Measurements from ENCODE around the gene SNUPN. TPM values are rescaled to one million over a fixed set of nuclear protein-coding genes. Genes with fewer than 3 reads are reported as not detected.
A peak's percentile ranks its signal among the peaks of the same experiment; 100 is the strongest.

Gene SNUPN
- total RNA-seq (2022), result 10.6 and 12.5 TPM in 2 replicates
- Bru-seq, nascent RNA, result percentile 43 among the genes with signal in this experiment
- BruChase-seq, experiment 1, labeled RNA remaining after a 2-hour chase, result percentile 43 among the genes with signal in this experiment
- BruChase-seq, experiment 2, labeled RNA remaining after a 6-hour chase, result percentile 52 among the genes with signal in this experiment
- long read RNA-seq, transcript SNUPN-206 (9 exons, 1,682 nt), result minor isoform, 9 of 50 reads
- long read RNA-seq, transcript SNUPN-201 (9 exons, 1,513 nt), result major isoform, 37 of 50 reads
- long read RNA-seq, partial matches to known transcripts, result 2 of 50 reads
- long read RNA-seq, other reads (novel, unspliced or antisense), result 0 of 50 reads

DNA sequence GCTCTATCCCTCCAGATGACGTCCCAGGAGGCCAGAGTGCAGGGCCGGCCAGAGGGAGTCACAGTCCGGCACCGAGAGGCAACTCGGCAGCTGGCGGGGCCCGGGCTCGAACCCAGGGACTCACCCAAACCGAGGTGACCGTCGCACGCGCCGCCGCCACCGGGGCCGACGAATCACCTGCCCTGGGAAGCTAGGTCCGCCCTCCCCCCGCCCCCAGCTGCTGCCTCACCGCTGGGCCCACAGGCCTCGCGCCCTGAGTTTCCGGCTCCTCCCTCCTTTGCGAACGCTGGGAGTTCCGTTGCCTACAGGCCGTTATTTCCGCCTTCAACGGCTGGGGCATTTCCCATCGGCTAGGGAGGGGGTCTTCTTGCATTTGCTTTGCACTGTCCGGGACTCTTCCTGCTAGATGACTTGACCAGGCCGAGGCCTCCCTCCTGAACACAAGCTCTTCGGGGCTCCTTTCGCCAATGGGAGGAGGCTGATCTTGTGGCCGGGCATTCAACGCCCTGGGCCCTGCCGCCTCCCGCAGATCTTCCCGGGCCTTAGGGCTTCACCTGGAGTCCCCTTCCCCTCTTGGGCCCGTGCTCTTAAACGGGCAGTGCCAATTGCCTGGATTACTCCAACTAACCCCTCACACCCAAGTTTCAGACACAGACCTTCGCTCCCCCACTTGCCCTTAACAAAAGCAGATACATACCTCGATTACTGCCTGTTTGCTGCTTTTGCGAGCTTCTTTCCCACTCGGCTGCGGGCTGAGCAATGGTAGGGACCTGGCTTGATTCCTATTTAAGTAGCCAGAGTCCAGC is at the start of gene SNUPN:
Gene SNUPN, minus strand, starts transcription at position 184 of the 806 bp plus-strand sequence. CDS start 4,674 bp downstream, outside the sequence.
- POLR2A ChIA-PET, result interaction anchor here (0.7 to 1.0 kb wide), 6 partner anchors 13 to 258 kb away, joined by 3 to 14 read pairs (median 5); partner anchors contain the start of genes IMP3, MAN2C1, PTPN9 and SIN3A
- peak; percentile 84 to 88 for DNase-seq
- intact Hi-C loops (cut with micrococcal nuclease; ENCODE audit: unreplicated experiment), result loop anchor here (1.0 kb wide), 2 partner anchors 15 to 257 kb away; partner anchors contain the start of genes IMP3 and MAN2C1
- BruUV-seq (replicated peaks), result TSS peak; percentile 54
- CTCF ChIA-PET, result interaction anchor here (0.6 to 1.1 kb wide), 8 partner anchors 14 to 258 kb away, joined by 3 to 10 read pairs (median 4); partner anchors contain the start of genes IMP3 and PTPN9
- H3K4me3 Mint-ChIP-seq (ENCODE audit: unreplicated experiment), result peak within 1 kb of the TSS; percentile 79
- no peaks in the 10 kb centered on the region for H3K4me1 Mint-ChIP-seq (ENCODE audit: low read depth, unreplicated experiment)
- H3K36me3 Mint-ChIP-seq (ENCODE audit: insufficient read depth, unreplicated experiment), result no peaks in the 10 kb centered on the region
- H3K27ac Mint-ChIP-seq (ENCODE audit: unreplicated experiment), result peak within 1 kb of the TSS; percentile 68
- no peaks in the 10 kb centered on the region for H3K9me3 Mint-ChIP-seq (ENCODE audit: unreplicated experiment)
- H3K4me1 ChIP-seq, result 0 out of 2 replicates have a peak, but pooled peaks cover 7% of the 10 kb centered on the region
- no peaks in the 10 kb centered on the region for H3K27me3 Mint-ChIP-seq (ENCODE audit: insufficient read depth, unreplicated experiment)
- no peaks in the 10 kb centered on the region for H3K9me3 ChIP-seq
- no peak for TF ChIP-seq CTCF (IDR thresholded peaks at IDR 0.05; ENCODE audit: insufficient read depth in 1 of 2, low read depth in 1 of 2, low read length in 1 of 2, severe bottlenecking in 1 of 2, unreplicated experiment in 1 of 2)
- H3K27me3 ChIP-seq (replicated peaks; ENCODE audit: control insufficient read depth, insufficient read depth, low read length), result no peaks in the 10 kb centered on the region
- peak within 1 kb of the TSS; percentile 85 for H3K4me3 ChIP-seq (ENCODE audit: low read depth, low read length)
- H3K36me3 ChIP-seq (ENCODE audit: control insufficient read depth, insufficient read depth, low read length), result no peaks in the 10 kb centered on the region

DNA sequence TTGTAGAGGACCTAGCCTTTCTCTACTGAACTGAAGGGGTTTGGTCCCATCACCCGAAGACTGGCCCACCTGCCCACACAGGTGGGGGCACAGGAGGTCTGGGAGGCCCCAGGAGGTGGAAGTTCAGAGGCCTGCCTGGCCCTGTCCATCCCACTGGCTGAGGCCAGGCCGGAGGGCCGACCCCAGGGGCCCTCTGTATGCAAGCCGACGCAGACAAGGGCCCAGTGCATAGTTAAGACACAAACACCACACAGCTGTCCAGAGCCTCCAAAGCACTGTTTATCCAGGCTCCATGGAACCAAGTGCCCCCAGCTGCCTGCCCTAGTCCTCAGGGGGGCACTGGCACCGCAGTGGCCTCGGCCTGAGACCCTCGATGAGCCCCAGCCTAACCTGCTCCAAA is 48.8 kb upstream of the SNUPN start:
- H3K27me3 ChIP-seq (replicated peaks; ENCODE audit: control insufficient read depth, insufficient read depth, low read length), result no peaks in the 10 kb centered on the region
- Mint-ChIP-seq H3K9me3 (ENCODE audit: unreplicated experiment) (no peaks in the 10 kb centered on the region), H3K36me3 (ENCODE audit: insufficient read depth, unreplicated experiment) (no peaks in the 10 kb centered on the region), H3K27ac (ENCODE audit: unreplicated experiment) (no peak overlapping the region), H3K4me1 (ENCODE audit: low read depth, unreplicated experiment) (peaks cover 15% of the 10 kb centered on the region), H3K27me3 (ENCODE audit: insufficient read depth, unreplicated experiment) (no peaks in the 10 kb centered on the region), H3K4me3 (ENCODE audit: unreplicated experiment) (no peak overlapping the region)
- peaks cover 20% of the 10 kb centered on the region for H3K4me1 ChIP-seq
- no TSS peak for BruUV-seq (replicated peaks)
- DNase-seq, result no peak
- intact Hi-C loops (cut with micrococcal nuclease; ENCODE audit: unreplicated experiment), result no loop called here
- CTCF ChIA-PET, result interaction anchor here (1.6 kb wide), 1 partner anchor 27 kb away, joined by 3 read pairs; the partner anchor contains the start of gene SNX33
- no peaks in the 10 kb centered on the region for H3K9me3 ChIP-seq
- no peak overlapping the region for H3K4me3 ChIP-seq (ENCODE audit: low read depth, low read length)
- POLR2A ChIA-PET, result interaction anchor here (2.6 kb wide), 1 partner anchor 34 kb away, joined by 9 read pairs; the partner anchor contains the start of gene IMP3
- no peak for TF ChIP-seq CTCF (IDR thresholded peaks at IDR 0.05; ENCODE audit: insufficient read depth in 1 of 2, low read depth in 1 of 2, low read length in 1 of 2, severe bottlenecking in 1 of 2, unreplicated experiment in 1 of 2)
- no peaks in the 10 kb centered on the region for H3K36me3 ChIP-seq (ENCODE audit: control insufficient read depth, insufficient read depth, low read length)

Measured in Caco-2 (cell line).